Activated naive CD4-positive, alpha-beta T cell treated with anti-CD3 and anti-CD28 coated beads, Interleukin-2, amount 50 U/mL, for 72 hours (primary cell): ENCODE results near the gene MSH4. TPM values are rescaled to one million over a fixed set of nuclear protein-coding genes. Genes with fewer than 3 reads are reported as not detected.
"Not testable (repeated sequence)": the region's sequence is repeated elsewhere in the genome, so short reads cannot be mapped to it uniquely, and the experiment has no call there.

Experiments used
- ATAC-seq, 2 donors: fragments of 150-1000 bp; cut with Tn5 transposase; 2 replicates each; pipeline ENCODE4 v1.10.0; 2021; ENCODE audit warnings: mild to moderate bottlenecking in 2 of 2, moderate library complexity in 2 of 2
- DNase-seq, 2 donors: peaks; one replicate each; pipeline ENCODE4 v3.0.0; 2021 to 2022; ENCODE audit warnings: low spot score in 2 of 2
- H3K27ac Mint-ChIP-seq, 2 donors: one replicate each; pipeline ENCODE4 v1.8.0; 2022; ENCODE audit warnings: mild to moderate bottlenecking in 2 of 2, mixed read lengths in 2 of 2
- H3K36me3 Mint-ChIP-seq, 2 donors: one replicate each; pipeline ENCODE4 v1.8.0; 2022; ENCODE audit warnings: mixed read lengths in 2 of 2
- H3K9me3 Mint-ChIP-seq, 2 donors: one replicate each; pipeline ENCODE4 v1.8.0; 2022; ENCODE audit warnings: mixed read lengths in 2 of 2
- total RNA-seq, 2 donors: library from RNA; stranded (reverse); gene quantifications; one replicate each; pipeline ENCODE4 v1.2.3, GENCODE V29; 2022

The MSH4 gene
- under 1 TPM; 0.25 to 0.37 TPM for total RNA-seq

DNA sequence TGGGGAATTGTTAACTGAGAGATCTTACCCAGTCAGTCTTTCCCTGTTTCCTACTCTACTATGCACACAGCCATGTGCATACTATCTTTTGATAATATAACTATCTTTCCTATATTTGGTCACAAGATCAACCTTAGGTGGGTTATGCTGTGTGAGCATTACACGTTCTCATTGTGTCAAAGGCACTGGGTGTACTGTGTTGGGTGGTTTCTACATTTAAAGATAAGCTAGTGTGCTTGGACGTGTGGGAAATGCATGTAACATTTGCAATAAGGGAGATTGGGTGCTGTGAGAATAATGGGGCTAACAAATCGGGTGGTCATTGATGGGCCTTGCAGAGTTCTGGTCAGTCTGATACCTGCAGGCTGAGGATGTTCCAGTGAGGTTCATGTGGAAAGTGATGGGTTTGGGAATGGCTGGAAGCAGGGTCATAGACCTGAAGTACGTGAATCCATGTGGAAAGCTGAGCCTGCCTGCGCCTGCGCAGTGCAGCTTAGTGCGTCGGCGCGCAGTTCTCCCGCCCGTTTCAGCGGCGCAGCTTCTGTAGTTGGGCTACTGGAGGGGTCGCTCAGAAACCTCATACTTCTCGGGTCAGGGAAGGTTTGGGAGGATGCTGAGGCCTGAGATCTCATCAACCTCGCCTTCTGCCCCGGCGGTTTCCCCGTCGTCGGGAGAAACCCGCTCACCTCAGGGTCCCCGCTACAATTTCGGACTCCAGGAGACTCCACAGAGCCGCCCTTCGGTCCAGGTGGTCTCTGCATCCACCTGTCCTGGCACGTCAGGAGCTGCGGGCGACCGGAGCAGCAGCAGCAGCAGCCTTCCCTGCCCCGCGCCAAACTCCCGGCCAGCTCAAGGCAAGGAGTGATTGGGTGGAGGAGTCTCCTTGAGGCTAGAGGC lies at the start of gene MSH4:
MSH4 (plus strand) TSS at position 507 of the 897 bp plus-strand sequence; CDS start at position 611, 104 bp downstream.
- Mint-ChIP-seq H3K36me3 (peaks cover 12 to 13% of the 10 kb centered on the region in 2 donors), H3K27ac (peak within 1 kb of the TSS in 1 of 2 donors; percentile 37), H3K9me3 (no peaks in the 10 kb centered on the region)
- no peak for DNase-seq
- ATAC-seq = peak; percentile 6 to 22

DNA sequence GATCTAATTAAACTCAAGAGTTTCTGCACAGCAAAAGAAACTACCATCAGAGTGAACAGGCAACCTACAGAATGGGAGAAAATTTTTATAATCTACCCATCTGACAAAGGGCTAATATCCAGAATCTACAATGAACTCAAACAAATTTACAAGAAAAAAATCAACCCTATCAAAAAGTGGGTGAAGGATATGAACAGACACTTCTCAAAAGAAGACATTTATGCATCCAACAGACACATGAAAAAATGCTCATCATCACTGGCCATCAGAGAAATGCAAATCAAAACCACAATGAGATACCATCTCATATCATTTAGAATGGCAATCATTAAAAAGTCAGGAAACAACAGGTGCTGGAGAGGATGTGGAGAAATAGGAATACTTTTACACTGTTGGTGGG lies 39.5 kb upstream of the MSH4 start:
- not testable (repeated sequence) for H3K27ac Mint-ChIP-seq, H3K9me3 Mint-ChIP-seq, ATAC-seq, DNase-seq
- H3K36me3 Mint-ChIP-seq = peaks cover 49 to 59% of the 10 kb centered on the region in 2 donors

DNA sequence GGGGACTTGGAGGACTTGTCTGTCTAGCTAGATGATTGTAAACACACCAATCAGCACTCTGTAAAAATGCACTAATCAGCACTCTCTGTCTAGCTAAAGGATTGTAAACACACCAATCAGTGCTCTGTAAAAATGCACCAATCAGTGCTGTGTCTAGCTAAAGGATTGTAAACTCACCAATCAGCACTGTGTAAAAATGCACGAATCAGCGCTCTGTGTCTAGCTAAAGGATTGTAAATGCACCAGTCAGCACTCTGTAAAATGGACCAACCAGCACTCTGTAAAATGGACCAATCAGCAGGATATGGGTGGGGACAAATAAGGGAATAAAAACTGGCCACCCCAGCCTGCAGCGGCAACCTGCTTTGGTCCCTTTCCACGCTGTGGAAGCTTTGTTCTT lies 38.1 kb upstream of the MSH4 start:
- not testable (repeated sequence) for H3K9me3 Mint-ChIP-seq, DNase-seq, H3K27ac Mint-ChIP-seq, ATAC-seq
- peaks cover 39 to 50% of the 10 kb centered on the region in 2 donors for H3K36me3 Mint-ChIP-seq

DNA sequence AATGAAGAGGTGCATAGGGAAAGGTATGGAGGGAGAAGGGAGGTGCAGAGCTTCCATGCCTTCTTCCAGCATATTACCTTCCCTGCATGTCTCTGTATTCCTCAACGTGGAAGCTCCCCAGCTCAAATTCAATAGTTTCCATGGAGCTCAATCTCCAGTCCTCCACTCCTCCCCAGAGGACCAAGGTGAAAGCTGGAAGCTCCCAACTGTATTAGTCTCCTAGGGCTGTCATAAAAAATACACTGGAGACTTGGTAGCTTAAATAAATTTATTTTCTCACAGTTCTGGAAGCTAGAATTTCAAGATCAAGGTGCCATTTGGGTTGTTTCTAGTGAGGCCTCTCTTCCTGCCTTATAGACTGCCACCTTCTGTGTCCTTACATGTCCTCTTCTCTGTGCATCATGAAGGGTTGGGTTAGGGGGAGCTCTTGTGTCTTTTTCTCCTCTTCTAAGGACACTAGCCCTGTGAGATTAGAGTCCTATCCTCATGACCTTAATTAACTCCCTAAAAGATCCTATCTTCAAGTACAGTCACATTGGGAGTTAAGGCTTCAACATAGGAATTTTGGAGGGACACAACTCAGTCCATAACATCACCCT lies 32.5 kb upstream of the MSH4 start:
- Mint-ChIP-seq H3K9me3 (no peaks in the 10 kb centered on the region), H3K27ac (no peak overlapping the region), H3K36me3 (peaks cover under 1 to 9% of the 10 kb centered on the region in 2 donors)
- DNase-seq = no peak
- ATAC-seq = no peak

- Mint-ChIP-seq H3K9me3 (no peaks in the 10 kb centered on the region), H3K36me3 (peaks cover 0 to 7% of the 10 kb centered on the region in 2 donors), H3K27ac (no peak overlapping the region)
- no peak for DNase-seq
- ATAC-seq = no peak
These were observed 30.9 kb upstream of the MSH4 start for GRCh38 chr1:75765697-75766355.

- ATAC-seq (no peak), DNase-seq (no peak)
- Mint-ChIP-seq H3K36me3 (peaks cover 0 to 7% of the 10 kb centered on the region in 2 donors), H3K27ac (no peak overlapping the region), H3K9me3 (no peaks in the 10 kb centered on the region)
These were observed 28.7 kb upstream of the MSH4 start for GRCh38 chr1:75768016-75768415.

GRCh38 chr1:75770761-75771160 lies 25.9 kb upstream of the MSH4 start:
- Mint-ChIP-seq H3K36me3 (no peaks in the 10 kb centered on the region), H3K9me3 (peaks cover 0 to 4% of the 10 kb centered on the region in 2 donors), H3K27ac (no peak overlapping the region)
- DNase-seq (no peak), ATAC-seq (no peak)

- H3K36me3 Mint-ChIP-seq = peaks cover 0 to 1% of the 10 kb centered on the region in 2 donors
These were observed 24.7 kb upstream of the MSH4 start for GRCh38 chr1:75771978-75772377.

GRCh38 chr1:75777812-75778211 lies 18.9 kb upstream of the MSH4 start:
- H3K27ac Mint-ChIP-seq, DNase-seq, ATAC-seq, H3K9me3 Mint-ChIP-seq: not testable (repeated sequence)
- peaks cover 0 to 22% of the 10 kb centered on the region in 2 donors for H3K36me3 Mint-ChIP-seq

More at GRCh38 chr1:75771978-75772377, 24.7 kb upstream of the MSH4 start:
- ATAC-seq (no peak), DNase-seq (no peak)
- peaks cover 0 to 4% of the 10 kb centered on the region in 2 donors for H3K9me3 Mint-ChIP-seq
- no peak overlapping the region for H3K27ac Mint-ChIP-seq

- peaks cover 0 to 22% of the 10 kb centered on the region in 2 donors for H3K36me3 Mint-ChIP-seq
- H3K27ac Mint-ChIP-seq, DNase-seq, H3K9me3 Mint-ChIP-seq, ATAC-seq: not testable (repeated sequence)
These were observed 18.0 kb upstream of the MSH4 start for GRCh38 chr1:75778694-75779093.

- not testable (repeated sequence) for H3K9me3 Mint-ChIP-seq, H3K27ac Mint-ChIP-seq, ATAC-seq, DNase-seq
- peaks cover 0 to 22% of the 10 kb centered on the region in 2 donors for H3K36me3 Mint-ChIP-seq
These were observed 16.5 kb upstream of the MSH4 start for GRCh38 chr1:75780183-75780582.

- not testable (repeated sequence) for ATAC-seq, H3K27ac Mint-ChIP-seq
These were observed 12.8 kb upstream of the MSH4 start for GRCh38 chr1:75783920-75784319.

DNA sequence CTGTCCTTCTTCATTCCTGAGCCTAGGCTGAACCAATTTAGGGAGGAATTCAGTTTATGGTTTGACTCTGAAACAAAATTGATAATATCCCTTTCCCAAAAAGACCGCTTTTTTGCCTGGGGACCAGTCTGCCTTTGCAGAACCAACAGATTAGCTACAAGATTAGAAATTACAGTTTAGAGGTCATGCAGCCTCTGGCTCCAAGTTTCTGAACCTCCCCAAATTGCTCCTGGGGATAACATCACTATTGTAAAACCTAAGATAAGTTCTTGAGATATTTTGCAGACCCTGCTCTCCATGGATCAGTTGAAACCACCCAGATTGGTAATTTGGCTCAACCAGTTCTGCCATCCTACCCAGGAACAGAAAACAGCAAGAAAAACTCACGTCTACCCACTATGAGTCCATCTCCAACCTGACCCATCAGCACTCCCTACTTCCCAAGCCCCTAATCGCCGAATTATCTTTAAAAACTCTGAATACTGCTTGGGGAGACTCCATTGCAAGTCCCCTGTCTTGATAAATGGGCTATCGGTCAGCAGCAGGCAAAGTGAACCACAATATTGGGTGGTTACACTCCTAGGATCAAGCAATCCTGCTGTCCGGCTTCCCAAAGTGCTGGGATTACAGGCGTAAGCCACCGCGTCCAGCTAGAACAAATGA lies 11.2 kb upstream of the MSH4 start:
- Mint-ChIP-seq H3K36me3 (peaks cover 44 to 47% of the 10 kb centered on the region in 2 donors), H3K9me3 (peaks cover 0 to 3% of the 10 kb centered on the region in 2 donors), H3K27ac (peak overlapping the region; percentile 98 to 99)
- ATAC-seq (peak; percentile 8 to 29), DNase-seq (peak in 1 of 2 donors; percentile 23)

More at GRCh38 chr1:75783920-75784319, 12.8 kb upstream of the MSH4 start:
- DNase-seq, H3K9me3 Mint-ChIP-seq: not testable (repeated sequence)
- peaks cover 28 to 39% of the 10 kb centered on the region in 2 donors for H3K36me3 Mint-ChIP-seq

DNA sequence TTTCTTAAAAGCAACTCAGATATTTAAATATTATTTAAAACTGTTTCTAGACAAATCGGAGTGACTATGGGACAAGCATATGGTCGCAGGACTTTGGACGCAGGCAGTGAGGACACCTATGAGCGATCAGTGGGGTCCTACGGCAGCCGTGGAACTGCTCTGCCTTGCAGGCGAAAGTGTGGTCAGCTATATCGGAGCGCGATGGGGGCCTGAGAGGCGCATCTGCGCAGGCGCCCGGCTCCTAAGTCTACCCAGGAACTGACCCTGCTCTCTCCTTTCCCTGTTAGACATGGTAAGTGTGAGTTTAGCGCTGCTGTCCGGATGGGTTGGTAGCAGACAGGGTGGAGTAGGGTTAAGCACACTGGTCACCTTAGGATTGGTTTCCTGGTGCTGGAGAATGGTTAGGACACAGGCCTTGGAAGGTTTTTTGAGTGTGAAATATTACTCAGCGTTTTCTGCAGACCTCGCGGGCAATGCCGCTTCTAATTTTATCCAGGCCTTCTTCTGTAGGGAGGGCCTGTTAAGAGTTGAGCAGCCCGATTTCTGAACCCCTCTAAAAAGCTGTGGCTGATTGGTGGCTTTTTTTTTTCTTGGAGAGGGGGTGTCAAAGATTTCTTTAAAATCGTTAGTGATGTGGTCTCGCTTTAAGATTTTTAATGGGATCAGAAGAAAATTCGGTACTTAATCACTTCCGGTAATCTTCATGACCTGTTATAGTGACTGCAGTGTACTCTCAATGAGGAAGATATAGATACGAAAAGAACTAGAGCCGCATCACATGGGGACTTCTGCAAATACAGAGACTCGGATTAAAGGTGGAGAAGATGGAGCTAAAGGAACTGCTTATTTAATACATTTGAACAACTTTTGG lies 10.5 kb upstream of the MSH4 start, which contains the start of gene RABGGTB:
RABGGTB (plus strand) TSS at position 274 of the 871 bp plus-strand sequence; CDS start at position 290, 16 bp downstream.
- peaks cover 51 to 53% of the 10 kb centered on the region in 2 donors for H3K36me3 Mint-ChIP-seq
- DNase-seq (peak; percentile 93), ATAC-seq (peak; percentile 94 to 97)
- peaks cover 0 to 3% of the 10 kb centered on the region in 2 donors for H3K9me3 Mint-ChIP-seq
- peak within 1 kb of the TSS; percentile 98 to 99 for H3K27ac Mint-ChIP-seq

DNA sequence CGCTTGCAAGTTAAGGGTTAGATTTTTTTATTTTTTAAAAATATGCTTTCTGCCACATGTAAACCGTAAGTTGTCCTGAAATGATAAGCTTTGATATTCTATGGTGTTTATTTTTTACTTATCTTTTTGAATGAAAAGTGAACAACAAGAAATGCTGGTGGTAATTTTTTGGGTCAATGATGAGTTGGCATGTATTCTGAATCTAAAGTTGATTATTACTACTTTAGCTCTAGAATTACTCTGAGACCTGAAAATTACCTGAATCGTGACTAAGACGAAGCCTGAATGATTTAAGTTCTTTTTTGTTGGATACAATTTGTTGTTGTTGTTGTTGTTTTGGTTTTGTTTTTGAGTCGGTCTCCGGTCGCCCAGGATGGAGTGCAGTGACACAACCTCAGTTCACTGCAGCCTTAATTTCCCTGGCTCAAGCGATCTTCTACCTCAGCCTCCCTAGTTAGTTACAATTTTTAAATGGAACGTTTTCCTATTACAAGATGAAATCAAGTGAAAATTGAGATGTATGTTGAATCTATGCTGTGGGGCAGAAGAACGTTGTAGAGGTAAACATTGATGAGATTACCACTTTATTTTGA lies 9.7 kb upstream of the MSH4 start:
- DNase-seq (no peak), ATAC-seq (no peak)
- Mint-ChIP-seq H3K36me3 (peaks cover 59% of the 10 kb centered on the region in 2 donors), H3K27ac (peak overlapping the region; percentile 98 to 99), H3K9me3 (peaks cover 0 to 3% of the 10 kb centered on the region in 2 donors)
